ENCODE measurements around the gene EEIG2.

Gene EEIG2

GRCh38 chr1:108585313-108585712 is 25.4 kb downstream of the EEIG2 start:
- FAIRE-seq, result no peak

DNA sequence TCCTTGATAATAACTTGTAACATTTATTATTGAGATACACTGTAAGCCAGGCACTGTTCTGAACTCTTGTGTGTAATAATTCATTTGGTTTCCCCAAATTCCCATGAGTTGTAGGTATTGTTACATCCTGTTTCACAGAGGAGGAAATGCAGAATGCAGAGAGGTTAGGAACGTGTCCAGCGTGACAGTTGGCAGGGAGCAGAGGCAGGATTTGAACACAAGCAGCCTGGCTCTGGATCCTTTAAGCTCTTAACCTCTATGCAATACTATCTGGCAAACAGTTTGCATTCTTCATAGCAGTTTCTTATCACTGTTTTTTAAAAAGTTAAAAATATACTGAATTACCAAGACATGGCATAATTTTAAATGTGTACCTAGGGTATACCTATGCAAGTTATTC is 30.5 kb downstream of the EEIG2 start:
- no peak for FAIRE-seq

DNA sequence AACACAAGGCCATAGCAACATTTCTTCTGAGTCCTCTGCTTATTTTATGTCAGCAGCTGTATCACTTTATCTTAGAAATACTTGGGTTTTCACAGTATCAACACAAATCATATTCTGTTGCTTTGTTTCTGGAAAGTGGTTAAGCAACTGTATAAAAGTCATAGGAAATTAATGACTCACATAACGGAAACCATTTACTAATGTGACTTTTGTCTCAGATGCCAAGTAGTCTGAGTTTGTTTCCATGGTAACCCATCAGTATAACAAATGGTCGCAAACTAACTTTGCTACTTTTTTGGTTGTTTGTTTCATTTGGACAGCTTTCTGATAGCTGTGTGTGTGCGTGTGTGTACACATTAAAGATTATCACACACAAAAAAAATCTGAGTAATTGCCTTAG is 31.1 kb downstream of the EEIG2 start:
- no peak for FAIRE-seq

GRCh38 chr1:108591466-108591865 is 31.6 kb downstream of the EEIG2 start:
- FAIRE-seq, result no peak

- FAIRE-seq, result no peak
Observed at GRCh38 chr1:108592030-108592759, 32.3 kb downstream of the EEIG2 start.

DNA sequence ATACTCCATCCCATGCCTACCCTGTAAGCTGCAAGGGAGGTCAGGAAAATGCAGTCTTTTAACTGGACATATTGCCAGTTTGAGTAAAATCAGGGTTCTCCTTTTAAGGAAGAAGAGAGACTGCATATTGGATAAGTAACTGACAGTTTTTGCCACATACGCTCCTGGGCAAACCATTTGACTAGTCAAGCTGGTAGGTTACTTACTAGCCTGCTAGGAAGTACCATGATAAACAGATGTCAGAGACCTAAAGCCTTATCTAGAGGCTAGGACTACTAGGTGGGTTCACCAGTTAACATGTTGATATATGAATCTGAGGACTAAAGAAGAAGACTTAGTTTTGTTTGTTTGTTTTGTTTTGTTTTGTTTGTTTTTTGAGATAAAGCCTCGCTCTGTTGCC is 33.5 kb downstream of the EEIG2 start:
- no peak for FAIRE-seq

DNA sequence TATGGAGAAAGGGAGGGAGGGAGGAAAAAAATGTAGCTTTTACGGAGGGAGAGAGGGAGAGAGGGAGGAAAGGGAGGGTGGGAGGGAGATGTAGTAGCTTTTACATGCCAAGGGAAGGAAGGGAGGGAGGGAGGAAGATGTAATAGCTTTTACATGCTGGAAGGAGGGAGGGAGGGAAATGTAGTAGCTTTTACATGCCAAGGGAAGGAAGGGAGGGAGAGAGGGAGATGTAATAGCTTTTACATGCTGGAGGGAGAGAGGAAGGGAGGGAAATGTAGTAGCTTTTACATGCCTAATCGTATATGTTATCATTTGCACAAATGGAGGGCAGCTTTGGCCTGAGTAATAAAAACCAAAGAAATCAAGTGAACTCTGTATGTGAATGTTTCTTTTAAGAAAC is 35.6 kb downstream of the EEIG2 start:
- FAIRE-seq, result no peak

GRCh38 chr1:108597041-108597440 is 37.1 kb downstream of the EEIG2 start:
- FAIRE-seq, result no peak

DNA sequence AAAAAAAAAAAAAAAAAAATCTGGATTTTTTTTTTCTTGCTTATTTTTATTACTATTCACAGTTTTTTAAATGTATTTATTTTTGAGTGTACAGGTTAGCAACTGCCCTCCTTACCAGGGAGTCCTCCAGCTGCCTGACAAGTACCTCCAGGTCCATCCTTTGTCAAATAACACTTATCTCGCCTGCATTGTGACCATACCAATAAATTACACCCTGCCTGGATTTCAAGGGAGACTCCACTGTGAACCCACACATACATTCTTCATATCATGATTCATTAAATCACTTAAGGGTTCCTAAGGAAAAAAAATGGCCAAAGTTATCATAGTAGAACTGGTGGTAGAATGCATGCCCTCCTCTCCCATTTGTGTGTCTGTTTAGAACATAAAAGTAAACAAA is 38.4 kb downstream of the EEIG2 start:
- FAIRE-seq, result no peak

- FAIRE-seq, result no peak
Observed at GRCh38 chr1:108600504-108600903, 40.6 kb downstream of the EEIG2 start.

GRCh38 chr1:108601708-108602410 is 42.0 kb downstream of the EEIG2 start:
- no peak for FAIRE-seq

DNA sequence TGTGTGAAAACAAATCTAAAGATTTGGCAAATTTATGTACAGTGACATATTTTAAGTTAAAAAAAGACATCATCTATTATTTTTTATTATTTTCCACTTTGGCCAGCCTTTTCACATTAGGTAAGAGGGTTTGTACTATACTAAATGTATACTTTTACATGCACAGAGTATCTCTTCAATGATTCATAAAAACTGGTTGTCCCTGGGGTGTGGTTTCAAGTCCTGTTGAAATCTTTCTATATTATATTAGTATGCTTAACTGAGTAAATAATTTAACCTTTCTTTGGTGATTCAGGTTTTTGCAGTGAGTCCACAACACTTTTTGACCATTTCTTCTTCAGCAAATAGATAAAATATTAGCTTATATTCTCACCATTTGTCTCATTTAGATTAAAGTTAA is 45.7 kb downstream of the EEIG2 start:
- FAIRE-seq, result no peak

DNA sequence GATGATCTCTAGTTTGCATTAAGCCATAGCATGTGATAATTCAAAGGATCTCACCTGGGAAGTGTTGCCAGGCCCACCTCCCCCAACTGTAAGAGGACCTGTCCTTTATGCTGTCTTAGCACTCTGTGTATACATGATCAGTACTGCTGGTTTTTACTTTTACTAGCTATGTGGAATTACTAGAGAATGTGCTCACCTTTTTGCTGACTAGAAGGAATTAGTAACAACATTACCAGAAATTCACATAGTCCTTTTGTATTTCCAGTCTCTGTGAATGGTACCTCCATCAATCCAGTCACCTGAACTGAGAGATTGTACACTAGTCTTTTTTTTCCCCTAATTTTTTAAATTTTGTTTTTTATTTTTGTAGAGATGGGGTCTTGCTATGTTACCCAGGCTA is 46.6 kb downstream of the EEIG2 start:
- FAIRE-seq, result no peak

- no peak for FAIRE-seq
Observed at GRCh38 chr1:108609483-108610049, 49.7 kb downstream of the EEIG2 start.
